Activated T-helper 1 cell treated with anti-CD3 and anti-CD28 coated beads, Interleukin-12 subunit alpha, Interleukin-12 subunit beta, Interleukin-2, Interleukin-4 antibody, amounts not matched to agents 30 ng/mL and 10 ng/mL and 1 ng/mL, durations not matched to agents 14 hours and 24 hours and 36 hours (primary cell): ENCODE data around the gene DPF1. TPM values are rescaled to one million over a fixed set of nuclear protein-coding genes. Genes with fewer than 3 reads are reported as not detected.

ENCODE experiments used
- DNase-seq: peaks from one replicate; pipeline ENCODE4 v3.0.0; 2021; ENCODE audit warnings: low spot score
- H3K27ac Mint-ChIP-seq: one replicate; pipeline ENCODE4 v1.8.0; 2021; ENCODE audit warnings: mild to moderate bottlenecking, mixed read lengths
- H3K27me3 Mint-ChIP-seq: one replicate; pipeline ENCODE4 v1.8.0; 2022; ENCODE audit warnings: mild to moderate bottlenecking, moderate library complexity, mixed read lengths; ENCODE audit not compliant: insufficient read depth
- H3K36me3 Mint-ChIP-seq: one replicate; pipeline ENCODE4 v1.8.0; 2021; ENCODE audit warnings: low read depth, mixed read lengths
- H3K4me1 Mint-ChIP-seq: one replicate; pipeline ENCODE4 v1.8.0; 2021; ENCODE audit warnings: low read depth, mixed read lengths
- H3K4me3 Mint-ChIP-seq: one replicate; pipeline ENCODE4 v1.8.0; 2021; ENCODE audit warnings: mild to moderate bottlenecking, moderate library complexity, mixed read lengths
- H3K9me3 Mint-ChIP-seq: one replicate; pipeline ENCODE4 v1.8.0; 2021; ENCODE audit warnings: mixed read lengths
- intact Hi-C: fragments of 100-400 bp; cut with micrococcal nuclease; formaldehyde crosslinking; loops from one replicate; pipeline ENCODE4 v1.15.1; 2024
- total RNA-seq: library from RNA; stranded (reverse); gene quantifications from 2 replicates; pipeline ENCODE4 v1.2.3, GENCODE V29; 2022

DPF1 gene
- total RNA-seq = 1.4 and 1.7 TPM in 2 replicates

DNA sequence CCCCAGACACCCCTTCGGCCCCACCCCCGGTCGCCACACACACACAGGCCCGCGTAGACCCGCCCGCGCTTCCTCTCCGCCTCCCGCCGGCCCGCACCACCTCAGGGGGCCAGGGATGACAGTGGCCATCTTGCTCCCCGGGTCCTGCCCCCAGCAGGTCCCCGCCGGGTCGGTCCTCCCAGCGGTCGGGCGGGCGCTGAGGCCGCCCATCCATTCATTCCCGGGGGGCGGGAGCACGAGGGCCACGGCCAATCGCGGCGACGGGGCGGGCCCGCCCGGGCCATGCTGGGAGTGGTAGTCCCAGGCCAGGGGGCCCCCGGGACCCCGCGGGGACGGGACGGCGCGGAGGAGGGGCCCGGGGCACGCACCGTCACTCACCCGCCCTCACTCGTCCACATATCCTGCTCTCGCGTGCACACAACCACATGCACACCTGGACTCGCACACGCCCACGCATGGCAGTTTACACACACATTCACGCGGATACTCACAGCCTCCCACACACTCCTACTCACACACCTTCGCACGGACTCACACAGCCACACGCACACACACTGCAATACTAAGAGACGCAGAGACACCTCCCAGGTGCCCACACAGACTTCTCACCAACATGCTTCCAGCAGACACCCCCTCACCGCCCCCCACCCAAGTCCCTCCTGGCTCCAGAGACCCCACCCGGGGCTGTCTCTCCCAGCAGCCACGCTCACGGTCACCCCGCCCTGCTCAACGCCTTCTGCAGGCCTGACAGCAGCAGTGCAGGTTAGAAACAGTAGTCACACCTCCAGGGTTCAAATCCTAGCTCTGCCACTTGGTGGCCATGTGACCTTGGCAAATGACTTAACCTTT lies at the start of gene DPF1:
DPF1 (minus strand) TSS at position 209 of the 849 bp plus-strand sequence; CDS start at position 129, 80 bp downstream.
- H3K27ac Mint-ChIP-seq = peak within 1 kb of the TSS; percentile 64
- peaks cover 60% of the 10 kb centered on the region for H3K27me3 Mint-ChIP-seq
- DNase-seq = peak; percentile 47
- H3K4me3 Mint-ChIP-seq = peak within 1 kb of the TSS; percentile 83
- H3K4me1 Mint-ChIP-seq = peaks cover 29% of the 10 kb centered on the region
- no peaks in the 10 kb centered on the region for H3K9me3 Mint-ChIP-seq
- peaks cover 6% of the 10 kb centered on the region for H3K36me3 Mint-ChIP-seq
- intact Hi-C loops = loop anchor here (10.0 kb wide), 1 partner anchor 179 kb away; no protein-coding TSS in a partner anchor

DNA sequence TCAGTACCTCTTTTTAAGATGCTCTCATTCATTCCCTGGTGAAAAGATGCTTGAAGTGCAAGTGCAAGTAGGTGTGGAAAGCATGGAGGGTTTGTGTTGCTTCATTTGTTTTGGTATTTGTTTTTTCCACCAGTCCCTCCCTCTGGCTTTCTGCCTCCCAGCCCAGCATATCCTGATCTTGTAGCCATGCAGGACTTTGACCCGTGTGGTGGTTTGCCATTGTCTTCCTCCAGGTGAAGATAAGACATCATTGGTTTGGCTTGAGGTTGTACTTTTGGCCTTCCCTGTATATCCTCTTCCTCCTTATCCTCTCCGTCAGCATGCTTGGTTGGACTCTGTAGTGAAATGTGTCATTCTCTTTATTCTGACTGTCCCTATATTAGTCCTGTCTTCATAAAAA lies 49.5 kb upstream of the DPF1 start:
- intact Hi-C loops = no loop called here
- H3K27ac Mint-ChIP-seq = peak overlapping the region; percentile 26
- no peaks in the 10 kb centered on the region for H3K9me3 Mint-ChIP-seq
- peaks cover 2% of the 10 kb centered on the region for H3K36me3 Mint-ChIP-seq
- H3K4me3 Mint-ChIP-seq = no peak overlapping the region
- peaks cover 9% of the 10 kb centered on the region for H3K4me1 Mint-ChIP-seq
- no peak for DNase-seq
- H3K27me3 Mint-ChIP-seq = peaks cover 3% of the 10 kb centered on the region

DNA sequence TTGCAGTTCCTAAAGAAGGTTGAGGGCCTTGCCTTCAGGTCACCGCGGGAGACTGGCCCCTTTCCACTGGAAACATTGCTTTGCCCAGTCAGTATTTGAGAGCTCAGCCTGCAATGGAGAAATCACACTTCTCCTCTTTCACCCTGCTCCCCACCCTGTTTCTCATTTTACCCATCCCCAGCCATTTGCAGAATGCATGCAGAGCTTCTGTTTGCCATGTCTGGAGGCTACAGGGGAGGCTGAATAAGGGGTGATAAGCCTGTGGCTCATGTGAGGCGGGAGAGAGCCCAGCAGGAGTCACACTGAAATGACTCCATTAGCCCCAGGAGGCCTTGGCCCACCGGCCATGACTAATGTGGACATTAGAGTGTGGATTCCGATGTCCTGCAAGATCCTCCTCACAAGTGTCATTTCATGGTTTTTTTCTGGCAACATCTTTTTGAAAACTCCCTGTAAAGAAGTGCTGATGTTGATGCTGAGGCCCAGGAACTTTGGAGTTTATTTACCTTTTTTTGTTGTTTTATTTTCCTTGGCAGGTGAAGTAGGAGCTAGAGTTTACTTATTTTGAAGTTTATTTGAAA lies 46.7 kb upstream of the DPF1 start:
- peaks cover 34% of the 10 kb centered on the region for H3K4me1 Mint-ChIP-seq
- H3K36me3 Mint-ChIP-seq = peaks cover 2% of the 10 kb centered on the region
- intact Hi-C loops = no loop called here
- no peak overlapping the region for H3K4me3 Mint-ChIP-seq
- no peak overlapping the region for H3K27ac Mint-ChIP-seq
- DNase-seq = no peak
- no peaks in the 10 kb centered on the region for H3K9me3 Mint-ChIP-seq
- peaks cover 3% of the 10 kb centered on the region for H3K27me3 Mint-ChIP-seq

DNA sequence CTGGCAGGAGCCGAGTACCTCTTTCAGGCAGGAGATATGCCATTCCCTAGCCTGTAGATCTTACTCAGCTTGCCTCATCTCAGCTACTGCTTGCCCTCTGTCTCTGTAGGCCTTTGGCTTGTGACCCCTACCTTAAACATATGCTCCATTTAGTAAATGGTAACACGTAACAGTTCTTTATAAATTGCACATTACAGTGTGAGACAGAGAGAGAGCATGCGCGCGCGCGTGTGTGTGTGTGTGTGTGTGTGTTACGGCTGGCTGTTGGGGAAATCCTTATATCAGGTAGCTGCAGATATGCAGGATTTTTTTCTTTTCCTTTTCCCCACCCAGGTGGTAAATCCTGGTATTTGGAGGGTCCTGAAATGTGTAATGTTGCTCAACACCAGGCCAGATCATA lies 44.5 kb upstream of the DPF1 start:
- no peak overlapping the region for H3K27ac Mint-ChIP-seq
- no peaks in the 10 kb centered on the region for H3K36me3 Mint-ChIP-seq
- DNase-seq = no peak
- intact Hi-C loops = no loop called here
- H3K4me3 Mint-ChIP-seq = no peak overlapping the region
- H3K9me3 Mint-ChIP-seq = no peaks in the 10 kb centered on the region
- no peaks in the 10 kb centered on the region for H3K27me3 Mint-ChIP-seq
- peaks cover 48% of the 10 kb centered on the region for H3K4me1 Mint-ChIP-seq

DNA sequence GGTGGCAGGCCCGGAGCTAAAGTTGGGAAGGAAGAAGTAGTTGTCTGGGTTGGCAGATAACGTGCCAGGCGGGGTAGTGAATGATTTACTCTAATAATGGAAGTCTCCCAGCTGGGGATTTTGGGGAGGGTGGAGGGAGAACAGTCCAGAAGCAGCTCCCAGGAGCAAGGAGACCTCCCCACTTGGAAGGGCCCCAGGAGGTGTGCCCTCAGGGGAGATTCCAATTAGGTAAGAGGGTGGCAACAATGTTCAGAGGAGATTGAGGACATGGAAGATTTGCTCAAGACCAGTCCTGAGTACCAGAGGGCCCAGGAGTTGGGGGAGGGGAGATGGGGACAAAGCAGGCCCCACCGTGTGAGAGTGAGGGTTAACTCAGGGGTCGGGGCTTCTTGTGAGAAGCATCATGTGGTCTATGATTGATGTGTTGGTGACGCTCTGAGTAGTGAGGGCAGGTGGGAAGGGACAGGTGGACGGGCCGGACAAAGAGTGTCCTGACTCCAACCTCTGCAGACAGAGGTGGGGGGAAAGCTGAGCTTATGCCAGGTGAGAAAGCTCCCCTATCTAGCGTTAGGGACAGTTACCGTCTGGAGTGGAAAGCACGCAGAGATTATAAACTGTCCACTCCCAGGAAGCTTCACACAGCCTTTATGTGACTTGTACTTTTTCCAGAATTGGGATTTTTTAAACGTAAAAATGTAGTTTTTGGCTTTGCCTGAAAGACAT lies 43.9 kb upstream of the DPF1 start:
- DNase-seq = no peak
- Mint-ChIP-seq H3K9me3 (no peaks in the 10 kb centered on the region), H3K4me3 (no peak overlapping the region), H3K27ac (peak overlapping the region; percentile 32), H3K27me3 (no peaks in the 10 kb centered on the region), H3K4me1 (peaks cover 54% of the 10 kb centered on the region), H3K36me3 (no peaks in the 10 kb centered on the region)
- intact Hi-C loops = no loop called here

DNA sequence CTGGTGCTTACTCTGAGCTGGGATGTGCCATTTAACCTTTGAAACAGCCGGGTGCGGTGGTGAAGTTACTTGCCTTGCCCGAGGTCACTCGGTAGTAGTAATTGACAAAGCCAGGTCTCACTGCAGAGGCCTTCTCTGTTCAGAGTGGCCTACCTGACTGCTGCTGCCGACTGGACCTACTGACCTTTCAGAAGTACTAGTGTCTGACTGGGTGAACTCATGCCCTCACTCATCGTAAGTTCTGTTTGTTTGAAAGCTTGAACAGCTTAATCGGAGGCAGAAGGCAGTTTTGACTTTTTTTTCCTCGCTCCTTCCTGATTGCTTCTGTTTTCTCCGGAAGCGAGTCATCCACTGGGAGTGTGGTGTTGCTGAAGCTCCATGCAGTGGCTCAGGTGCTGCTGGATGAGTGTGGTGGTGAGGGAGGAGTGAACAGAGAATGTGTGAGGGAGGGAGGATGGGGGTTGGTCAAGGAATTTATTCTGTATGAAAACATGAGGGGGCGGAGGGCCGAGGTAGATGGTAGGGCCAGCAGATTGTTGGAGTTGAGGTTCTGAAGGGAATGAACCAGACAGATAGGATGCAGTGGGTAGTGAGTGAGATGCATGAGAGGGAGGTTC lies 43.1 kb upstream of the DPF1 start:
- Mint-ChIP-seq H3K27me3 (no peaks in the 10 kb centered on the region), H3K9me3 (no peaks in the 10 kb centered on the region), H3K27ac (peak overlapping the region; percentile 13), H3K36me3 (no peaks in the 10 kb centered on the region), H3K4me3 (peak overlapping the region; percentile 34), H3K4me1 (peaks cover 57% of the 10 kb centered on the region)
- no peak for DNase-seq
- intact Hi-C loops = no loop called here

DNA sequence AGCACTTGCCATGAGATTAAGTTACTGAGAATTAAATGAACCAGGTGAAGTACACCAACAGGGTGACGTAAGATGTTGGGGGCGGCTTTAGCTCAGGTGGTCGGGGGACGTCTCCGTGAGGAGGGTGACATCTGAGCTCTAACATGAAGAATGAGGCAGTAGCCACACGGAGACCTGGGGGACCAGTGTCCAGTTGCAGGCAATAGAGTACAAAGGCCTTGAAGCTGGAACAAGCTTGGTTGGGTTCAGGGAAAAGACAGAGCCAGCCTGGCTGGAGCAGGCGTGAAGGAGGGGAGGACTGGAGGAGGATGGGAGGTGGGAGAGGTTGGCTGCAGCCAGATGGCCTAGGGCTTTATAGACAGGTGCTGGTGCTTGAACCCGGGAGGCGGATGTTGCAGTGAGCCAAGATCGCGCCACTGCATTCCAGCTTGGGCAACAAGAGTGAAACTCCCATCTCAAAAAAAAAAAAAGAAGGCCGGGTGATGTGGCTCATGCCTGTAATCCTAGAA lies 42.0 kb upstream of the DPF1 start:
- DNase-seq = no peak
- Mint-ChIP-seq H3K9me3 (no peaks in the 10 kb centered on the region), H3K27ac (peak overlapping the region; percentile 93), H3K27me3 (no peaks in the 10 kb centered on the region), H3K4me1 (peaks cover 57% of the 10 kb centered on the region), H3K36me3 (no peaks in the 10 kb centered on the region), H3K4me3 (peak overlapping the region; percentile 94)
- intact Hi-C loops = loop anchor here (2.0 kb wide), 1 partner anchor 21 kb away; no protein-coding TSS in a partner anchor

DNA sequence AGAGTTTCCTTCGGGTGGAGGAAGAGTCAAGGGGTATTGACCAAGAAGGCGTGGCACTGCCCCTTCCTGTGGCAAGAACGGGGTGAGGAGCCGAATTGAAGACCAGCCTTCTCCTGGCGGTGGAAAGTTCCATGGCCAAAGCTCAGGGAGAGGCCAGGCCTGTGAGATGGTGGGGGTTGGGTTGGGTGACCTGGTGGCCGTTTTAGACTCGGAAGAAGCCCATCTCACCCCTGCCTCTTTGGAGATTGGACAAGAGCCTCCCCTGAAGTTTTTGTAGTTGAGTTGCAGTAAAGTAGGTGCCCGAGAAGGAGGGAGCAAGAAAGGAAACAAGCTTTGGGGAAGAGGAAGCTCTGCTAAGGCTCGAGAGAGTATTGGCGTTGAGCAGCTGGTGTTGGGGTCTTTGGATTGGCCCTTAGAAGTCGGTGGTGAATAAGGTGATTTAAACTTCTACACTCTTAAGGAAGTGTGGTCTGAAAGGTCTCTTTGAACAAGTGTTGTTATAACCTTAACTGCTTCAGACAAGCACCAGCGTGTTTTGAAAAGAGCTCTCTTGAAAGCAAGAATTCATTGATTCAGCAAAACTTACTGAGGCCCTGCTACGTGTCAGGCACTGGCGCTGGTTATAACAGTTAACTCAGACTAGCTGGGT lies 41.3 kb upstream of the DPF1 start:
- Mint-ChIP-seq H3K4me3 (peak overlapping the region; percentile 94), H3K27me3 (no peaks in the 10 kb centered on the region), H3K36me3 (no peaks in the 10 kb centered on the region), H3K27ac (peak overlapping the region; percentile 93), H3K4me1 (peaks cover 57% of the 10 kb centered on the region), H3K9me3 (no peaks in the 10 kb centered on the region)
- intact Hi-C loops = loop anchor here (2.0 kb wide), 1 partner anchor 21 kb away; no protein-coding TSS in a partner anchor
- no peak for DNase-seq

DNA sequence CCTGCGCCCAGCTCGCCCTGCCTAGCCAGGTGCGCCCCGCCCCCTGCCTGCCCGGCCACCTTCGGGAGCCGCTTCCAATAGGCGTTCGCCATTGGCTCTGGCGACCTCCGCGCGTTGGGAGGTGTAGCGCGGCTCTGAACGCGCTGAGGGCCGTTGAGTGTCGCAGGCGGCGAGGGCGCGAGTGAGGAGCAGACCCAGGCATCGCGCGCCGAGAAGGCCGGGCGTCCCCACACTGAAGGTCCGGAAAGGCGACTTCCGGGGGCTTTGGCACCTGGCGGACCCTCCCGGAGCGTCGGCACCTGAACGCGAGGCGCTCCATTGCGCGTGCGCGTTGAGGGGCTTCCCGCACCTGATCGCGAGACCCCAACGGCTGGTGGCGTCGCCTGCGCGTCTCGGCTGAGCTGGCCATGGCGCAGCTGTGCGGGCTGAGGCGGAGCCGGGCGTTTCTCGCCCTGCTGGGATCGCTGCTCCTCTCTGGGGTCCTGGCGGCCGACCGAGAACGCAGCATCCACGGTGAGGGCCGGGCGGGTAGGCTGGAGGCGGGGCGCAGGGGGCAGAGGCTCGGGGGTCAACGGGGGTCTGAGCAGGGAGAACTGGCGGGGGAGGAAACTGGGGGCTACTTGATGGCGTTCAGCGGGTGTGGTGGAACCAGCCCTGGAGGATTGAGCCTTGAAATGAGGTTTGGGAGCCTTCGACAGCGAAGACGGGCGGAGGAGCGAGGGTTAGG lies 40.6 kb upstream of the DPF1 start, which contains the start of gene SPINT2:
SPINT2 (plus strand) TSS at position 88 of the 727 bp plus-strand sequence; CDS start at position 408, 320 bp downstream.
- peak within 1 kb of the TSS; percentile 98 for H3K27ac Mint-ChIP-seq
- peaks cover 53% of the 10 kb centered on the region for H3K4me1 Mint-ChIP-seq
- H3K9me3 Mint-ChIP-seq = no peaks in the 10 kb centered on the region
- no peak for DNase-seq
- intact Hi-C loops = loop anchor here (1.0 to 2.0 kb wide), 6 partner anchors 8 to 110 kb away; partner anchors contain the start of genes CATSPERG, PPP1R14A and PSMD8
- no peaks in the 10 kb centered on the region for H3K27me3 Mint-ChIP-seq
- no peaks in the 10 kb centered on the region for H3K36me3 Mint-ChIP-seq
- H3K4me3 Mint-ChIP-seq = peak within 1 kb of the TSS; percentile 94

DNA sequence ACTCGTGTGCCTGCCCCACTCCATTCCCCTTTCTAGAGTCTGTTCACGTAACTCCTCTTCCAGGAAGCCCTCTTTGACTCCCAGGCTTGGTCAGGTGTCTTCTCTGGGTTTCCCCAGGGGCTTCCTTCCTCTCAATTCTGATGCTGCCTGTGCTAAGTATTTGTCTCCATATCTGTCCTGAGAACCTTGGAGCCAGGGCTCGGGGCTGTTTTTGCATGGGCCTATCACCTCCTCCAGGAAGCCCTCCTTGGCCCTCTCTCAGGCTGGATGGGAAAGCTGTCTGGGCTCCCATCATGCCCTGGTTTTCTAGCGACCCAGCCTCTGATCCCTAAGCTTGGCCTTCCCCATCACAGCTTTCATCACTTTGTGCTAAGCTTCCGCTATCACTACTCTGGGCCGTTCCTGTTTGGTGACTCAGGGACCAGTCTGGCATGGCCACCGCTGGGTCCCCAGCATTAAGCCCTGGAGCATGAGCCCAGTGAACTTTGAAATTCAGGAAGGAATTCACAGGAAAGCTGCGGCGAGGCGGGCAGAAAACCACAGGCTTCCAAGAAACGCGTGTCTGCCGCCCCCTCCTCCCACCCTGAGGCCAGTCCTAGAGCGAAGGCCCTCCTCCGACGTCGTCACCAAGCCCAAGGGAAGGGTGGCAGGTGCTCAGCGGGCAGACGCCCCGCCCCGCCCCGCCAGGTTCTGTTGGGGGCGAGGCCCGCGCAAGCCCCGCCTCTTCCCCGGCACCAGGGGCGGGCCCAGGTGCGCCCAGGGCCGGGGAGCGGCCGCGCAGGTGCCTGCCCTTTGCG lies 39.9 kb upstream of the DPF1 start:
- DNase-seq = peak; percentile 74
- peak overlapping the region; percentile 90 for H3K4me3 Mint-ChIP-seq
- intact Hi-C loops = loop anchor here (1.0 to 2.0 kb wide), 6 partner anchors 8 to 110 kb away; partner anchors contain the start of genes CATSPERG, PPP1R14A and PSMD8
- H3K4me1 Mint-ChIP-seq = peaks cover 51% of the 10 kb centered on the region
- H3K9me3 Mint-ChIP-seq = no peaks in the 10 kb centered on the region
- peak overlapping the region; percentile 98 for H3K27ac Mint-ChIP-seq
- H3K27me3 Mint-ChIP-seq = no peaks in the 10 kb centered on the region
- H3K36me3 Mint-ChIP-seq = no peaks in the 10 kb centered on the region
